Chondrocyte (in vitro differentiated cells): ENCODE measurements around the gene TSHZ2. TPM values are rescaled to one million over a fixed set of nuclear protein-coding genes. Genes with fewer than 3 reads are reported as not detected.

Experiments used
- DNase-seq: peaks from one replicate; pipeline ENCODE4 v3.0.0; 2021; ENCODE audit warnings: mixed read lengths, low spot score
- H3K27ac Mint-ChIP-seq: one replicate; pipeline ENCODE4 v1.8.0; 2021; ENCODE audit warnings: mild to moderate bottlenecking, moderate library complexity, mixed read lengths; ENCODE audit not compliant: unreplicated experiment
- H3K27me3 Mint-ChIP-seq: 2 replicates; pipeline ENCODE4 v1.8.0; 2021; ENCODE audit warnings: low read depth, mixed read lengths
- H3K36me3 Mint-ChIP-seq: 2 replicates; pipeline ENCODE4 v1.8.0; 2021; ENCODE audit warnings: low read depth, mixed read lengths
- H3K4me1 Mint-ChIP-seq: 2 replicates; pipeline ENCODE4 v1.8.0; 2021; ENCODE audit warnings: low read depth, mild to moderate bottlenecking, mixed read lengths
- H3K4me3 Mint-ChIP-seq: one replicate; pipeline ENCODE4 v1.8.0; 2021; ENCODE audit warnings: mild to moderate bottlenecking, moderate library complexity, mixed read lengths; ENCODE audit not compliant: unreplicated experiment
- H3K9me3 Mint-ChIP-seq: 2 replicates; pipeline ENCODE4 v1.8.0; 2021; ENCODE audit warnings: low read depth, mixed read lengths
- total RNA-seq: library from RNA; stranded (reverse); gene quantifications from 3 replicates; pipeline ENCODE4 v1.2.1, GENCODE V29; 2021
- TF ChIP-seq, protein P1 (sequence below): fragments of 200-600 bp; sonication (generic); IDR thresholded peaks from 2 replicates; pipeline ENCODE4 v1.5.0; 2021; ENCODE audit warnings: antibody characterized with exemption, mild to moderate bottlenecking, moderate library complexity

Gene TSHZ2
- total RNA-seq, 1 donor from 2014 or later, result 0.37 TPM

DNA sequence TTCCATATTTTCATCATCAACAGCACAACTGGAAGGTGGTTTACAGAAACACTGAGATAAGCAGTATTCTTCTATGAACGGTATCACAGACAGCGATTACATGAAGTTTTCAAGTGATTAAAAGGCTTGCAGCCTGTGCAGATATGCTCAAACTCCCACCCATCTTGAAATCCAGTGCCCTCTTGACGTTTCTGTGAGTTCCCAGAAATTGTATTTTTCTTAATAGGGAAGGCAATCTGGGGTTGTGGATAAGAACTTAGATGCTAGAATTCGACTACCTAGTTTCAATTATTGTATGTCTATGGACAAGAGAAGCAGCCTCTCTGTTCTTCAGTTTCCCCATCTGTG lies 331.2 kb downstream of the TSHZ2 start:
- H3K27me3 Mint-ChIP-seq, result peaks cover 13% of the 10 kb centered on the region
- H3K4me1 Mint-ChIP-seq, result no peaks in the 10 kb centered on the region
- H3K4me3 Mint-ChIP-seq, result no peak overlapping the region
- no peak overlapping the region for H3K27ac Mint-ChIP-seq
- DNase-seq, result no peak
- TF ChIP-seq, protein P1, sequence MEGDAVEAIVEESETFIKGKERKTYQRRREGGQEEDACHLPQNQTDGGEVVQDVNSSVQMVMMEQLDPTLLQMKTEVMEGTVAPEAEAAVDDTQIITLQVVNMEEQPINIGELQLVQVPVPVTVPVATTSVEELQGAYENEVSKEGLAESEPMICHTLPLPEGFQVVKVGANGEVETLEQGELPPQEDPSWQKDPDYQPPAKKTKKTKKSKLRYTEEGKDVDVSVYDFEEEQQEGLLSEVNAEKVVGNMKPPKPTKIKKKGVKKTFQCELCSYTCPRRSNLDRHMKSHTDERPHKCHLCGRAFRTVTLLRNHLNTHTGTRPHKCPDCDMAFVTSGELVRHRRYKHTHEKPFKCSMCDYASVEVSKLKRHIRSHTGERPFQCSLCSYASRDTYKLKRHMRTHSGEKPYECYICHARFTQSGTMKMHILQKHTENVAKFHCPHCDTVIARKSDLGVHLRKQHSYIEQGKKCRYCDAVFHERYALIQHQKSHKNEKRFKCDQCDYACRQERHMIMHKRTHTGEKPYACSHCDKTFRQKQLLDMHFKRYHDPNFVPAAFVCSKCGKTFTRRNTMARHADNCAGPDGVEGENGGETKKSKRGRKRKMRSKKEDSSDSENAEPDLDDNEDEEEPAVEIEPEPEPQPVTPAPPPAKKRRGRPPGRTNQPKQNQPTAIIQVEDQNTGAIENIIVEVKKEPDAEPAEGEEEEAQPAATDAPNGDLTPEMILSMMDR, result no peak
- no peaks in the 10 kb centered on the region for H3K9me3 Mint-ChIP-seq
- no peaks in the 10 kb centered on the region for H3K36me3 Mint-ChIP-seq

GRCh38 chr20:53304146-53304545 lies 332.0 kb downstream of the TSHZ2 start:
- DNase-seq, result no peak
- H3K4me3 Mint-ChIP-seq, result no peak overlapping the region
- H3K4me1 Mint-ChIP-seq, result no peaks in the 10 kb centered on the region
- no peaks in the 10 kb centered on the region for H3K36me3 Mint-ChIP-seq
- TF ChIP-seq, protein P1, result no peak
- H3K27ac Mint-ChIP-seq, result no peak overlapping the region
- H3K27me3 Mint-ChIP-seq, result peaks cover 11% of the 10 kb centered on the region
- no peaks in the 10 kb centered on the region for H3K9me3 Mint-ChIP-seq

GRCh38 chr20:53306192-53306805 lies 334.1 kb downstream of the TSHZ2 start:
- no peak overlapping the region for H3K4me3 Mint-ChIP-seq
- no peaks in the 10 kb centered on the region for H3K4me1 Mint-ChIP-seq
- DNase-seq, result no peak
- no peaks in the 10 kb centered on the region for H3K36me3 Mint-ChIP-seq
- TF ChIP-seq, protein P1, result no peak
- H3K27me3 Mint-ChIP-seq, result peaks cover 7% of the 10 kb centered on the region
- H3K9me3 Mint-ChIP-seq, result peaks cover 5% of the 10 kb centered on the region
- no peak overlapping the region for H3K27ac Mint-ChIP-seq

DNA sequence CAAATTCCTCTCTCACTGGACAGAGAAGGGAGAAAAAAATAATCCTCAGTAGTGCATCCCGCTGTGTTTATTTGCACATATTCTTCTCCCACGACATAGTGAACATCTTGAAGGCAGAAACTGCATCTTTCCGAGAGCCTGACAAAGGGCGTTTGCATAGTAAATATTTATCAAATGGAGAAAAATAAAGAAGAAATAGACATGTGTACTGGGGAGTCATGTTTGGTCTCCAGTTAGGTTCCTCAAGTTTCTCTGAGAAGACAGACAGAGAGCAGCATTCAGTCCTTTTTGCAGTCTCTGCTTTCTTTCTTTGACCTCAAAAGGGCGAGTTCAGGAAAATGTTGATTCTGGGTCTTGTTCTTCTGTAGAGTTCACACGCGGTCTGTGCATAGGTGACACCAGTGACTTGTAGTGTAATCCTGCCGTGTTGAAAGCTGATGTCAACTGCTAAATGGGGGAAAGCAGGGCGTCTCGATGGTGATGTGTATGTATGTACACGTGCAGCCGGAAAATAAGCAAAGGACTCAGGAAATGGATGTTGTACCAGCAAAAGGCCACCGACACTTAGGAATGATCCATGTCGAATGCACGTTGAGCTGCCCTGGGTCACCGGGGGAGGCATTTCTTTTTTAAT lies 335.9 kb downstream of the TSHZ2 start:
- DNase-seq, result no peak
- H3K9me3 Mint-ChIP-seq, result peaks cover 5% of the 10 kb centered on the region
- TF ChIP-seq, protein P1, result no peak
- peaks cover 7% of the 10 kb centered on the region for H3K27me3 Mint-ChIP-seq
- no peaks in the 10 kb centered on the region for H3K36me3 Mint-ChIP-seq
- H3K4me1 Mint-ChIP-seq, result no peaks in the 10 kb centered on the region
- H3K4me3 Mint-ChIP-seq, result no peak overlapping the region
- no peak overlapping the region for H3K27ac Mint-ChIP-seq

- Mint-ChIP-seq H3K4me1 (no peaks in the 10 kb centered on the region), H3K27ac (no peak overlapping the region), H3K9me3 (peaks cover 5% of the 10 kb centered on the region), H3K36me3 (no peaks in the 10 kb centered on the region), H3K27me3 (peaks cover 10% of the 10 kb centered on the region), H3K4me3 (no peak overlapping the region)
- TF ChIP-seq, protein P1, result no peak
- DNase-seq, result no peak
Measured at GRCh38 chr20:53309515-53309914, 337.4 kb downstream of the TSHZ2 start.
